ENCODE measurements around the gene OSCP1.
A peak's percentile ranks its signal among the peaks of the same experiment; 100 is the strongest.

OSCP1 gene

DNA sequence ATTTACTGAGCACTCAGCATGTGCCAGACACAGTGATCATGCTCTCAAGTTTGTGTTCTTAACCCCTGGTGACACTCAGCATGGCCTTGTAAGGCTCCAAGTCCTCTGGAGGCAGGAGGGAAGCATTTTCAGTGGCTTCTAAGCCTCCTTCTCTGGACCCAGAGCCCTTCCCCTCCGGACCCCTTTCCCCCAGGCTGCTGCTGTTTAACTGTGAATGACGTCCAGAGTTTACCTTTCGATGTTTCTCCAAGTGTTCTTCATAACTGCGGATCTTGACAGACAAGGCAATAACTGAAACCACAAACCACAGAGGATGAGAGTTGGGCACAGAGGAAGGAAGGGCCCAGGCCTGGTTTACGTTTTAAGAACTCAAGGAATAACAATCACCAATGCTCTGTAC lies 7.4 kb upstream of the OSCP1 start:
- TF ChIP-seq, protein P1, sequence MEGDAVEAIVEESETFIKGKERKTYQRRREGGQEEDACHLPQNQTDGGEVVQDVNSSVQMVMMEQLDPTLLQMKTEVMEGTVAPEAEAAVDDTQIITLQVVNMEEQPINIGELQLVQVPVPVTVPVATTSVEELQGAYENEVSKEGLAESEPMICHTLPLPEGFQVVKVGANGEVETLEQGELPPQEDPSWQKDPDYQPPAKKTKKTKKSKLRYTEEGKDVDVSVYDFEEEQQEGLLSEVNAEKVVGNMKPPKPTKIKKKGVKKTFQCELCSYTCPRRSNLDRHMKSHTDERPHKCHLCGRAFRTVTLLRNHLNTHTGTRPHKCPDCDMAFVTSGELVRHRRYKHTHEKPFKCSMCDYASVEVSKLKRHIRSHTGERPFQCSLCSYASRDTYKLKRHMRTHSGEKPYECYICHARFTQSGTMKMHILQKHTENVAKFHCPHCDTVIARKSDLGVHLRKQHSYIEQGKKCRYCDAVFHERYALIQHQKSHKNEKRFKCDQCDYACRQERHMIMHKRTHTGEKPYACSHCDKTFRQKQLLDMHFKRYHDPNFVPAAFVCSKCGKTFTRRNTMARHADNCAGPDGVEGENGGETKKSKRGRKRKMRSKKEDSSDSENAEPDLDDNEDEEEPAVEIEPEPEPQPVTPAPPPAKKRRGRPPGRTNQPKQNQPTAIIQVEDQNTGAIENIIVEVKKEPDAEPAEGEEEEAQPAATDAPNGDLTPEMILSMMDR (IDR thresholded peaks at IDR 0.05; ENCODE audit: control insufficient read depth, insufficient read depth, low read depth, low read length, missing control alignments): no peak
- DNase-seq (ENCODE audit: low read depth): no peak
- H3K4me3 ChIP-seq (ENCODE audit: control insufficient read depth, low read depth, low read length): no peak overlapping the region

DNA sequence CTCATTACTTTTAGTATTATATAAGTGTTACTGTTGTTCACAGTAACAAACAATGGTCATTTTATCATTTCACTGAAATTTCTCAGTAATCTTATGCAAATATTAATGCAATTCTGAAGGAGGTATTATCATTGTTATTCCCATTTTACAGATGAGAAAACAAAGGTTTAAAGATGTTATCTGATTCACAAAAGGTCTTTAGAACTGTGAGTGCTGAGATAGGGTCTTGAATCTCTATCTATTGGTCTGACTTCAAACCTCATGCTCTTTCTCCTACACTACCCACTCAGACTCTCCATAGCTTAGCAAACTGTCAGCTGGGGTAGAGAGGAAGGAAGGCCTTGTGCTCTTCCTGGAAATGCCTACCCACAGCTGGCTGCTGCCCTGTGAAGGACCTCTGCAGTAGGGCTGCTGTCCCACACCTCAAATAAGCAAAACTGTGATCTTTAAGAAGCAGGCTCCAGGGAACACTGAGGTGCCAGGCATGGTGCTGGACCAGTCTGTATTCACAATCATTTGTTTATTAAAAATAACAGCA lies 6.2 kb upstream of the OSCP1 start:
- TF ChIP-seq, protein P1 (IDR thresholded peaks at IDR 0.05; ENCODE audit: control insufficient read depth, insufficient read depth, low read depth, low read length, missing control alignments): no peak

DNA sequence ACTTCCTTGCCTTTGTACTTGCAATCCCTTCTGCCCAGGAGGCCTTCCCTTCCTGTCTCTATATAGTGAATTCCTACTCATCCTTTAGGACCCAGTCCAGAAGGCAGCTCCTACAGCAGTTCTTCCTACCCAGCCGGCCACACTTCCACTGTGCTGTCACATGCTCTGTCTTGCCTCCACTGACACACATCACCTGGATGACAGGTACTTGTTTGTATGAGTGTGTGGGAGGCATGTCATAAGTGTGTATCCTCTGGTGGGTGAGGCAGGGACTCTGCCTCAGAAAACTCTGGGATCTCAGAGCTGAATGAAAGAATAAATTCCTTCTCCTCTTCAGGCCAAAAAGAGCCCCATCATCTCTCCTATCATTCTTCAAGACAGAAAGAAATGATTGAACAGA lies 5.1 kb upstream of the OSCP1 start:
- TF ChIP-seq, protein P1 (IDR thresholded peaks at IDR 0.05; ENCODE audit: control insufficient read depth, insufficient read depth, low read depth, low read length, missing control alignments): no peak
- DNase-seq (ENCODE audit: low read depth): no peak
- no peak overlapping the region for H3K4me3 ChIP-seq (ENCODE audit: control insufficient read depth, low read depth, low read length)

More for the DNA sequence above, 6.2 kb upstream of the OSCP1 start:
- no peak overlapping the region for H3K4me3 ChIP-seq (ENCODE audit: control insufficient read depth, low read depth, low read length)
- no peak for DNase-seq (ENCODE audit: low read depth)

DNA sequence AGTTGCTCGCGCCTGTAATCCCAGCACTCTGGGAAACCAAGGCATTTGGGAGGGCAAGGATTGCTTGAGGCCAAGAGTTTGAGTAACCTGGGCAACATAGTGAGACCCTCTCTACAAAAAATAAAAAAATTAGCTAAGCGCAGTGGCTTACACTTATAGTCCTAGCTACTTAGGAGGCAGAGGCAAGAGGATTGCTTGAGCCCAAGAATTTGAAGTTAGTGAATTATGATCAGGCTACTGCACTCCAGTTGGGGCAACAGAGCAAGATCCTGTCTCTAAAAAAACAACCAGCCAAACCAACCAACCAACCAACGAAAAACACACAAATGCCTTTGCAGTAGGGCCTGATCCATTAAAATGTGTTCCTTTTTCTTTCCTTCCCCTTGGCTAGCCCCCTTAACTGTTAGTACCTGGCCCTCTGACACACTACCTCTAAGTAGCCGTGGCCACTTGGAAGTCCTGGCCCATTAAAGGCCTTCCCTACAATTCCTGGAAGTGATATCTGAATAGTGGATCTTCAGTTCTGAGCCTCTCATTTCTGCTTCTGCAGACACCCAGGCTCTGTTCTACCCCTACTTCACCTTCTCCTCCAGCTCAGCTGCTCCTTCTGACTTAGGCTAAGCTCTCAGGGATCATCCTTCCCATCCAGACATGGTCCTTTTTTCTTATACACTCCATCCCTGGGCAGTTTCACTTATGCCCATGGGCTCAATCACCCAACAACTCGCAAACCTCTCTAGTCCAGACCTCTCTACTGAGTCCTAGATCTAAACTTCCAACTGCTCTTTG lies 3.5 kb upstream of the OSCP1 start:
- DNase-seq (ENCODE audit: low read depth): no peak
- TF ChIP-seq, protein P1 (IDR thresholded peaks at IDR 0.05; ENCODE audit: control insufficient read depth, insufficient read depth, low read depth, low read length, missing control alignments): no peak
- no peak overlapping the region for H3K4me3 ChIP-seq (ENCODE audit: control insufficient read depth, low read depth, low read length)

DNA sequence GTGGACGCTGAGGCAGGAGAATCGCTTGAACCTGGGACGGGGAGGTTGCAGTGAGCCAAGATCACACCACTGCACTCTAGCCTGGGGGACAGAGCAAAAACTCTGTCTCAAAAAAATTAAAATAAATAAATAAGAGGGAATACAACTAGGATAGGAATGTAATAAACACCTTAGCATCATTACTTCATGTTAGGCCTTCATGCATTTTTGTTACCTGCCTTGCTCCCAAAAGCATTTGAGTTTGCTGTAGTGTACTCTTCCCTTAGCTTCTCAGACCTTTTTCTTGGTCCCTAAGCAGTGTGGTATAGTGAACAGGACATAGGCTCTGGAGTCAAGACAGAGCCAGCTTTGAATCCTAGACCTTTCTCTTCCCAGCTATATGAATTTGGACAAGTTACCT lies 2.8 kb upstream of the OSCP1 start:
- DNase-seq (ENCODE audit: low read depth): no peak
- H3K4me3 ChIP-seq (ENCODE audit: control insufficient read depth, low read depth, low read length): no peak overlapping the region
- TF ChIP-seq, protein P1 (IDR thresholded peaks at IDR 0.05; ENCODE audit: control insufficient read depth, insufficient read depth, low read depth, low read length, missing control alignments): no peak

DNA sequence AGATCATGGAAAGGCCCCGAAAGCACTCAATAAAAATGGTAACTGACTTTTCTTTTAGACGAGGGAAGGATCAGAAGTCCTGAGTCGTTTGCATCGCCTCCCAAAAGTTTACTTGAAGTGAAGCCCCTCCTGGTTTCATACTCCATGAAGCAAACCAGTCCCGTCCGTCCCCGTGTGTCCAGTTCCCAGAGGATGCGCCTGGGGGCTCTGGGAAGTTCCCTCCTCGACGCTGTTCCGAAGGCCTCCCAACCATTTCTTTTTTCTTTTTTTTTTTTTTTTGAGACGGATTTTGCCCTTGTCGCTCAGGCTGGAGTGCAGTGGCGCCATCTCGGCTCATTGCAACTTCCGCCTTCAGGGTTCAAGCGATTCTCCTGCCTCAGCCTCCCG lies 661 bp upstream of the OSCP1 start:
- TF ChIP-seq, protein P1 (IDR thresholded peaks at IDR 0.05; ENCODE audit: control insufficient read depth, insufficient read depth, low read depth, low read length, missing control alignments): no peak
- peak overlapping the region; percentile 49 for H3K4me3 ChIP-seq (ENCODE audit: control insufficient read depth, low read depth, low read length)
- DNase-seq (ENCODE audit: low read depth): no peak

Measured in AG09309 (cell line).